HG02870 (cell line): ENCODE data around the gene HACD2.

Experiments
- ATAC-seq: cut with Tn5 transposase; IDR thresholded peaks from one replicate; pipeline ENCODE4 v1.9.1; 2021; ENCODE audit warnings: mild to moderate bottlenecking, moderate library complexity; ENCODE audit not compliant: unreplicated experiment

The HACD2 gene

GRCh38 chr3:123527046-123527445, 57.8 kb downstream of the HACD2 start:
- ATAC-seq = no peak

GRCh38 chr3:123526474-123526873, 58.4 kb downstream of the HACD2 start:
- no peak for ATAC-seq

GRCh38 chr3:123525433-123525832, 59.4 kb downstream of the HACD2 start:
- no peak for ATAC-seq

GRCh38 chr3:123524981-123525380, 59.9 kb downstream of the HACD2 start:
- no peak for ATAC-seq

GRCh38 chr3:123523023-123523412, 61.8 kb downstream of the HACD2 start:
- ATAC-seq = no peak

- ATAC-seq = no peak
Observed at GRCh38 chr3:123522320-123523022, 62.4 kb downstream of the HACD2 start.

GRCh38 chr3:123521179-123521969, 63.5 kb downstream of the HACD2 start:
- ATAC-seq = no peak

GRCh38 chr3:123520656-123521055, 64.2 kb downstream of the HACD2 start:
- ATAC-seq = no peak

GRCh38 chr3:123518892-123519485, 65.9 kb downstream of the HACD2 start:
- no peak for ATAC-seq

- no peak for ATAC-seq
Observed at GRCh38 chr3:123511726-123512125, 73.1 kb downstream of the HACD2 start.

GRCh38 chr3:123511084-123511483, 73.8 kb downstream of the HACD2 start:
- ATAC-seq = no peak

GRCh38 chr3:123508178-123508577, 76.7 kb downstream of the HACD2 start:
- ATAC-seq = no peak

- ATAC-seq = no peak
Observed at GRCh38 chr3:123505820-123506219, 79.0 kb downstream of the HACD2 start.

GRCh38 chr3:123503203-123503602, 81.7 kb downstream of the HACD2 start:
- ATAC-seq = no peak

GRCh38 chr3:123499322-123499721, 85.5 kb downstream of the HACD2 start:
- no peak for ATAC-seq

- ATAC-seq = no peak
Observed at GRCh38 chr3:123498761-123499160, 86.1 kb downstream of the HACD2 start.

GRCh38 chr3:123493912-123494311, 90.9 kb downstream of the HACD2 start:
- no peak for ATAC-seq

- ATAC-seq = no peak
Observed at GRCh38 chr3:123491966-123492587, 92.8 kb downstream of the HACD2 start.

GRCh38 chr3:123489400-123490004, 95.4 kb downstream of the HACD2 start:
- ATAC-seq = no peak

- ATAC-seq = no peak
Observed at GRCh38 chr3:123488645-123489347, 96.1 kb downstream of the HACD2 start.
